Caco-2 (cell line): ENCODE data around the gene ABCA1. TPM values are rescaled to one million over a fixed set of nuclear protein-coding genes. Genes with fewer than 3 reads are reported as not detected.

ENCODE experiments used
- BruUV-seq: library from RNA; stranded (reverse); fragments of 400-500 nt; replicated peaks from 2 replicates; lab custom pipeline; 2021; lab: Mats Ljungman, UMichigan
- CTCF ChIA-PET: fragments of 300-600 bp; sonication (Branson Sonifier 250); formaldehyde crosslinking; loops from one replicate; lab custom pipeline; 2022; ENCODE audit warnings: antibody characterized with exemption; lab: Charles Lee
- POLR2A ChIA-PET: fragments of 300-600 bp; sonication (Branson Sonifier 250); formaldehyde crosslinking; loops from one replicate; lab custom pipeline; 2022; ENCODE audit warnings: antibody characterized with exemption; lab: Charles Lee
- DNase-seq, 2 experiments: peaks; one replicate each; pipeline versions ENCODE4 v3.0.0 to v3.0.0-alpha.2; 2020 to 2022
- H3K27me3 ChIP-seq: replicated peaks from 2 replicates; pipeline ENCODE4 v1.6.0; 2011; ENCODE audit warnings: low read length; ENCODE audit not compliant: control insufficient read depth, insufficient read depth
- H3K36me3 ChIP-seq: 2 replicates; pipeline ENCODE4 v1.5.1; 2011; ENCODE audit warnings: low read length; ENCODE audit not compliant: control insufficient read depth, insufficient read depth
- H3K4me1 ChIP-seq: fragments of 250-450 bp; sonication (Bioruptor Pico); 2 replicates; pipeline ENCODE4 v1.5.1; 2020; ENCODE audit warnings: mild to moderate bottlenecking
- H3K4me3 ChIP-seq: 2 replicates; pipeline ENCODE4 v1.5.1; 2011; ENCODE audit warnings: low read depth, mild to moderate bottlenecking, control low read depth, low read length
- H3K9me3 ChIP-seq: fragments of 250-450 bp; sonication (Bioruptor Pico); 2 replicates; pipeline ENCODE4 v1.5.1; 2020; ENCODE audit warnings: mild to moderate bottlenecking, moderate library complexity
- H3K27ac Mint-ChIP-seq: one replicate; pipeline ENCODE4 v1.8.0; 2022; ENCODE audit warnings: mixed read lengths; ENCODE audit not compliant: unreplicated experiment
- H3K27me3 Mint-ChIP-seq: one replicate; pipeline ENCODE4 v1.8.0; 2022; ENCODE audit warnings: mixed read lengths; ENCODE audit not compliant: insufficient read depth, unreplicated experiment
- H3K36me3 Mint-ChIP-seq: one replicate; pipeline ENCODE4 v1.8.0; 2022; ENCODE audit warnings: mild to moderate bottlenecking, mixed read lengths; ENCODE audit not compliant: insufficient read depth, unreplicated experiment
- H3K4me1 Mint-ChIP-seq: one replicate; pipeline ENCODE4 v1.8.0; 2022; ENCODE audit warnings: low read depth, mixed read lengths; ENCODE audit not compliant: unreplicated experiment
- H3K4me3 Mint-ChIP-seq: one replicate; pipeline ENCODE4 v1.8.0; 2022; ENCODE audit warnings: mild to moderate bottlenecking, moderate library complexity, mixed read lengths; ENCODE audit not compliant: unreplicated experiment
- H3K9me3 Mint-ChIP-seq: one replicate; pipeline ENCODE4 v1.8.0; 2022; ENCODE audit warnings: mixed read lengths; ENCODE audit not compliant: unreplicated experiment
- CTCF ChIP-seq, 2 experiments: fragments of 200-600 bp in 1 of 2; IDR thresholded peaks; 1 replicate in 1 of 2; 2 replicates in 1 of 2; pipeline versions ENCODE4 v1.5.1 to v1.8.0; 2011 to 2022; ENCODE audit warnings: antibody characterized with exemption in 1 of 2, control low read depth in 1 of 2, inconsistent platforms in 1 of 2, low read depth in 1 of 2, low read length in 1 of 2, mild to moderate bottlenecking in 1 of 2, moderate library complexity in 1 of 2; ENCODE audit not compliant: insufficient read depth in 1 of 2, severe bottlenecking in 1 of 2, unreplicated experiment in 1 of 2
- intact Hi-C: fragments of 100-400 bp; cut with micrococcal nuclease; formaldehyde crosslinking; loops from one replicate; pipeline ENCODE4 v1.10.0; 2022; ENCODE audit not compliant: unreplicated experiment
- total RNA-seq: library from RNA; stranded (reverse); gene quantifications from 2 replicates; pipeline ENCODE4 v1.2.3, GENCODE V29; 2022

The ABCA1 gene
- total RNA-seq, 1 experiment from 2014 or later, result 14.0 TPM

- no peaks in the 10 kb centered on the region; the same call in 1 of the 2 replicates for H3K36me3 ChIP-seq
- no peak overlapping the region for H3K4me3 ChIP-seq
- H3K27me3 Mint-ChIP-seq, result no peaks in the 10 kb centered on the region
- H3K36me3 Mint-ChIP-seq, result no peaks in the 10 kb centered on the region
- peak in 1 of 2 experiments; percentile 13 for DNase-seq
- no peaks in the 10 kb centered on the region for H3K9me3 Mint-ChIP-seq
- H3K9me3 ChIP-seq, result no peaks in the 10 kb centered on the region
- TF ChIP-seq CTCF (IDR thresholded peaks at IDR 0.05; ENCODE audit: insufficient read depth in 1 of 2, low read depth in 1 of 2, low read length in 1 of 2, severe bottlenecking in 1 of 2, unreplicated experiment in 1 of 2), result no peak
- peaks cover 40% of the 10 kb centered on the region for H3K4me1 ChIP-seq
- CTCF ChIA-PET, result no interaction called here
- POLR2A ChIA-PET, result no interaction called here
- BruUV-seq, result no TSS peak
- intact Hi-C loops, result loop anchor here (1.0 to 5.0 kb wide), 2 partner anchors 26 to 50 kb away; no protein-coding TSS in a partner anchor
- H3K27ac Mint-ChIP-seq, result peak overlapping the region; percentile 73
- peak overlapping the region; percentile 60 for H3K4me3 Mint-ChIP-seq
- H3K4me1 Mint-ChIP-seq, result peaks cover 37% of the 10 kb centered on the region
- no peaks in the 10 kb centered on the region for H3K27me3 ChIP-seq
Observed at GRCh38 chr9:104912606-104913005, 15.3 kb downstream of the ABCA1 start.

- Histone ChIP-seq H3K9me3 (no peaks in the 10 kb centered on the region), H3K27me3 (no peaks in the 10 kb centered on the region), H3K4me1 (peaks cover 40% of the 10 kb centered on the region), H3K4me3 (no peak overlapping the region), H3K36me3 (no peaks in the 10 kb centered on the region; the same call in 1 of the 2 replicates)
- Mint-ChIP-seq H3K27me3 (no peaks in the 10 kb centered on the region), H3K4me3 (no peak overlapping the region), H3K36me3 (no peaks in the 10 kb centered on the region), H3K9me3 (no peaks in the 10 kb centered on the region), H3K4me1 (peaks cover 43% of the 10 kb centered on the region), H3K27ac (no peak overlapping the region)
- no peak for DNase-seq
- no peak for TF ChIP-seq CTCF (IDR thresholded peaks at IDR 0.05; ENCODE audit: insufficient read depth in 1 of 2, low read depth in 1 of 2, low read length in 1 of 2, severe bottlenecking in 1 of 2, unreplicated experiment in 1 of 2)
- ChIA-PET POLR2A (no interaction called here), CTCF (no interaction called here)
- BruUV-seq, result no TSS peak
- intact Hi-C loops, result loop anchor here (5.0 kb wide), 1 partner anchor 49 kb away; no protein-coding TSS in a partner anchor
Observed at GRCh38 chr9:104911032-104911607, 16.8 kb downstream of the ABCA1 start.

- intact Hi-C loops, result no loop called here
- Histone ChIP-seq H3K36me3 (no peaks in the 10 kb centered on the region; the same call in 1 of the 2 replicates), H3K9me3 (no peaks in the 10 kb centered on the region), H3K27me3 (no peaks in the 10 kb centered on the region), H3K4me1 (peaks cover 30% of the 10 kb centered on the region), H3K4me3 (no peak overlapping the region)
- ChIA-PET POLR2A (no interaction called here), CTCF (no interaction called here)
- BruUV-seq, result no TSS peak
- no peak for TF ChIP-seq CTCF (IDR thresholded peaks at IDR 0.05; ENCODE audit: insufficient read depth in 1 of 2, low read depth in 1 of 2, low read length in 1 of 2, severe bottlenecking in 1 of 2, unreplicated experiment in 1 of 2)
- Mint-ChIP-seq H3K36me3 (no peaks in the 10 kb centered on the region), H3K9me3 (no peaks in the 10 kb centered on the region), H3K4me1 (peaks cover 34% of the 10 kb centered on the region), H3K27me3 (no peaks in the 10 kb centered on the region), H3K4me3 (no peak overlapping the region), H3K27ac (peak overlapping the region; percentile 5)
- no peak for DNase-seq
Observed at GRCh38 chr9:104907278-104907951, 20.5 kb downstream of the ABCA1 start.
